ENCODE measurements around the gene CDC42BPA.
"Not testable (repeated sequence)": the region's sequence is repeated elsewhere in the genome, so short reads cannot be mapped to it uniquely, and the experiment has no call there.

CDC42BPA gene

DNA sequence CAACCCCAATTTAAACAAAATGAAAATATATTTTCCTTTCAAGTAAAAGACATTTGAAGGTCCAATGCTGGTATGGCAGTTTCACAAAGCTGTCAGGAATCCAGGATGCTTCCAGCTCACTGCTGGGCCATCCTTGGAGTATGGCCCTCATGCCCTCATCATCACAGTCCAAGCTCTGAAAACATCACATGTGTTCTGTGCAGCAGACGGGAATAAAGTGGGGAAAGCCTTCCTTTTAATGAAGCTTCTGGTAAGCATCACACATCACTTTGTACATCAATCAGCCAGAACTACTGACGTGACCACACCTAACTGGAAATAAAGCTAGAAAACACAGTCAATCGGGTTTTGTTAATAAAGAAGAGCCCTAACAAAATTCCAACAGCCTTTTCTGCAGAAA, 22.7 kb downstream of the CDC42BPA start:
- TF ChIP-seq ZFX (IDR thresholded peaks at IDR 0.05; ENCODE audit: borderline replicate concordance), result no peak
- TF ChIP-seq, protein P1, sequence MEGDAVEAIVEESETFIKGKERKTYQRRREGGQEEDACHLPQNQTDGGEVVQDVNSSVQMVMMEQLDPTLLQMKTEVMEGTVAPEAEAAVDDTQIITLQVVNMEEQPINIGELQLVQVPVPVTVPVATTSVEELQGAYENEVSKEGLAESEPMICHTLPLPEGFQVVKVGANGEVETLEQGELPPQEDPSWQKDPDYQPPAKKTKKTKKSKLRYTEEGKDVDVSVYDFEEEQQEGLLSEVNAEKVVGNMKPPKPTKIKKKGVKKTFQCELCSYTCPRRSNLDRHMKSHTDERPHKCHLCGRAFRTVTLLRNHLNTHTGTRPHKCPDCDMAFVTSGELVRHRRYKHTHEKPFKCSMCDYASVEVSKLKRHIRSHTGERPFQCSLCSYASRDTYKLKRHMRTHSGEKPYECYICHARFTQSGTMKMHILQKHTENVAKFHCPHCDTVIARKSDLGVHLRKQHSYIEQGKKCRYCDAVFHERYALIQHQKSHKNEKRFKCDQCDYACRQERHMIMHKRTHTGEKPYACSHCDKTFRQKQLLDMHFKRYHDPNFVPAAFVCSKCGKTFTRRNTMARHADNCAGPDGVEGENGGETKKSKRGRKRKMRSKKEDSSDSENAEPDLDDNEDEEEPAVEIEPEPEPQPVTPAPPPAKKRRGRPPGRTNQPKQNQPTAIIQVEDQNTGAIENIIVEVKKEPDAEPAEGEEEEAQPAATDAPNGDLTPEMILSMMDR (IDR thresholded peaks at IDR 0.05), result no peak
- H3K27ac ChIP-seq, result no peak overlapping the region

DNA sequence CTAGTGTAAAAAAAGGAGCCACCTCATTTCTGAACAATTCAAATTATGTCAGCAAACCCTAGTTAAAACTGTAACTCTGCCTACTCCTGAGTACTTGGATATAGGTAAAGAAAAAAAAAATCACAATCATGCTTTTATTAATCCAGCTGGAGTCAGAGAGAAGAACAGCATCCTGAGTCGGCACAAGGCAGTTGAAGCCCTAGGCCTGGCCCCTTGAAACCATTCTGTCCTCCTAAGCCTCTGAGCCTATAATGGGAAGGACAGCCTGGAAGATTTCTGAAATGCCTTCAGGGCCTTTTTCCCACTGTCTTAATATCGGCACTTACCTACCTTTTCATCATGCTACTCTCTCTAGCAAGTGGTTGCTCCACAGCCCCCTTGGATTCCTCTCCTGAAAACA, 32.5 kb downstream of the CDC42BPA start:
- H3K27ac ChIP-seq, result no peak overlapping the region
- TF ChIP-seq, protein P1 (IDR thresholded peaks at IDR 0.05), result no peak
- TF ChIP-seq ZFX (IDR thresholded peaks at IDR 0.05; ENCODE audit: borderline replicate concordance), result no peak

DNA sequence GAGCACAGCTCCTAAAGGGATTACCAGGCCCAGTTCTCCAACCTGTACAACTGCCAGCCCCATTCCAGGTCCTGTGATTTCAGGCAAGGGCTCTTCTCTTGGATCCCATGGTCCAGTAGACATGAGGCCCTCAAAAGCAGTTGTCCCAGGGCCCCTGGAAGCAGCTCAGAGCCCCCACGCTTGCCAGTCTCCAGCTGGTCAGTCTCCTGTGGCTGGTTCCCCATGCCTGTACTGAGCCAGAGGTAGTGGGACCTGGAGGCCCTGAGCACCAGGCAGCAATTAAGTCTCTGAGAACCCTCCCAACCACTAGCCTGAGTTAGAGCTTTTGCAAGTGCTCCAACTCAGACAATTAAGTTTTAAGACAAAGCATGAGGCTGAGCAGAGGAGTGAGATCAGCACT, 36.9 kb downstream of the CDC42BPA start:
- H3K27ac ChIP-seq, result no peak overlapping the region
- no peak for TF ChIP-seq ZFX (IDR thresholded peaks at IDR 0.05; ENCODE audit: borderline replicate concordance)
- TF ChIP-seq, protein P1 (IDR thresholded peaks at IDR 0.05), result no peak

DNA sequence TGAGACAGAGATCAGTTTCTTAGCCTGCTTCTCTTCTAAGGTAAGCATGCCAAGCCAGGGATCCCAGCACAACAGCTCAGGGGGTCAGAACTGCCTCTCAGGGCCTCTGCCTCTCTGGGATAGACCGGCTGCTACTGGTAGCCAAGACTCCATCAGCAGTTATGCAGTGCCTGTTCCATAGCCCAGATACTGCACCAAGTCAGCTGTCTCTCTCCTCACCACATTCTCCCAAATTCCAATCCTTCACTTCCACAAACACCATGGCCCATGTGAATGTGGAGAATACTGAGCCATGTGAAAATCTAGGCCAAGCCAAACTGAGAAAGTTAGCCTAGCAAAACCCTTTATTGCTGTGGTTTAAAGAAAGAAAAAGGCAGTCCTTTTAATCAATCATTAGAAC, 37.5 kb downstream of the CDC42BPA start:
- no peak for TF ChIP-seq ZFX (IDR thresholded peaks at IDR 0.05; ENCODE audit: borderline replicate concordance)
- TF ChIP-seq, protein P1 (IDR thresholded peaks at IDR 0.05), result no peak
- H3K27ac ChIP-seq, result no peak overlapping the region

DNA sequence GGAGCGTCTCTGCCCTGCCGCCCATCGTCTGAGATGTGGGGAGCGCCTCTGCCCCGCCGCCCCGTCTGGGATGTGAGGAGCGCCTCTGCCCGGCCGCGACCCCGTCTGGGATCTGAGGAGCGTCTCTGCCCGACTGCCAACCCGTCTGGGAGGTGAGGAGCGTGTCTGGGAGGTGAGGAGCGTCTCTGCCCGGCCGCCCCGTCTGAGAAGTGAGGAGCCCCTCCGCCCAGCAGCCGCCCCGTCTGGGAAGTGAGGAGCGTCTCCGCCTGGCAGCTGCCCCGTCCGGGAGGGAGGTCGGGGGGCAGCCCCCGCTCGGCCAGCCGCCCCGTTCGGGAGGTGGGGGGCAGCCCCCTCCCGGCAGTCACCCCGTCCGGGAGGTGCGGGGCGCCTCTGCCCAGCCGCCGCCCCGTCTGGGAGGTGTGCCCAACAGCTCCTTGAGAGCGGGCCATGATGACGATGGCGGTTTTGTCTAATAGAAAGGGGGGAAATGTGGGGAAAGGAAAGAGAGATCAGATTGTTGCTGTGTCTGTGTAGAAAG, 42.1 kb downstream of the CDC42BPA start:
- not testable (repeated sequence) for H3K27ac ChIP-seq

DNA sequence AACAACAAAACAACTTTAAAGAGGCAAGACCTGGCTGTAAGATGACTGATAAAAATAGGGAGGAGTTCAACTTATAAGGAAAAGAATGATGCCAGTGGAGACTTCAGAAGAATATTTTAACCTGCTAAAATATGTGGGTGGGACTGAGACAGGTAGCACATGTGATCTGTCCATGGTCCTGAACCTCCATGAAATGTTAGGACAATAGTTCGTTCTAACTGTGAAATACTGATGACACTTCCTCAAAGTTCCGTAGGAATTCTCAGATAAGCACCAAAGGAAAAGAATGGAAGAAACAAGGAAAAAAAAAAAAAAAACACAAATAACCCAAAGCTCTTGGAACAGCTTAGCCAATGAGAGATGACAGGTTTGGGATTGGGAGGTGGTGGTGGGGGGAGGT, 44.7 kb downstream of the CDC42BPA start:
- no peak for TF ChIP-seq ZFX (IDR thresholded peaks at IDR 0.05; ENCODE audit: borderline replicate concordance)
- TF ChIP-seq, protein P1 (IDR thresholded peaks at IDR 0.05), result no peak
- H3K27ac ChIP-seq, result no peak overlapping the region

DNA sequence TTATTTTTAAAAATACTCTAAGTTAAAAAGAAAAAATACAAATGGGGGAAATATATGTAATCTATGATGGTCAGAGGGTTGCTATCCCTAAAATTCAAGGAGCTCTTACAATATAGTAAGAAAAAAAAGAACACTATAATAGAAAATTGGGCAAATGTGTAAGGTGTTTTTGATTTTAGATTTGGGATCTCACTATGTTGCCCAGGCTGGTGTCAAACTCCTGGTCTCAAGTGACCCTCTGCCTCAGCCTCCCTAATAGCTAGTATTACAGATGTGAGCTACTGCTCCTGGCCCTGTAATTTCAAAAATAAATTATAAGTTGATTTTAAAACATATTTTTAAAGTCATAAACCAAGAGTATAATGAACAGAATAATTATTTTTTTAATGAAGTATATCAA, 45.9 kb downstream of the CDC42BPA start:
- TF ChIP-seq, protein P1 (IDR thresholded peaks at IDR 0.05), result no peak
- TF ChIP-seq ZFX (IDR thresholded peaks at IDR 0.05; ENCODE audit: borderline replicate concordance), result no peak
- H3K27ac ChIP-seq, result no peak overlapping the region

DNA sequence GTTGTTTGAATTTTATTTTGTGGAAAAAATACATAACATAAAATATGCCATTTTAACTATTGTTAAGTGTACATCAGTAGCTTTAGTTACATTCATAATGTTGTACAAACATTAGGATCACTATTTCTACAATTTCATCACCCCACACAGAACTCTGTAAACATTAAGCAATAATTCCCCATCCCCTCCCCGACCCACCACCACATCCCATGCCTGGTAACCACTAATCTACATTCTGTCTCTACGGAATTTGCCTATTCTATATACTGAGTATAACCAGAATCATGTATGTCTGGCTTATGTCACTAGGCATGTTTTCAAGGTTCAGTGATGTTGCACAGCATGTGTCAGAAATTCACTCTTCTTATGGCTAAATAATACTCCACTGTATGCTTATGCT, 47.7 kb downstream of the CDC42BPA start:
- no peak overlapping the region for H3K27ac ChIP-seq
- no peak for TF ChIP-seq ZFX (IDR thresholded peaks at IDR 0.05; ENCODE audit: borderline replicate concordance)
- TF ChIP-seq, protein P1 (IDR thresholded peaks at IDR 0.05), result no peak

Data from 22Rv1 (cell line).